GM12873 (cell line): ENCODE results near the gene UNC13D.

Experiments
- TF ChIP-seq, protein P1 (sequence below): IDR thresholded peaks from 2 replicates; pipeline ENCODE4 v1.5.1; 2012; ENCODE audit warnings: low read depth, mild to moderate bottlenecking, moderate library complexity, low read length, control low read depth; ENCODE audit not compliant: insufficient read depth; ENCODE audit errors: missing control alignments

Gene UNC13D

GRCh38 chr17:75779250-75779986 lies 64.8 kb downstream of the UNC13D start:
- TF ChIP-seq, protein P1, sequence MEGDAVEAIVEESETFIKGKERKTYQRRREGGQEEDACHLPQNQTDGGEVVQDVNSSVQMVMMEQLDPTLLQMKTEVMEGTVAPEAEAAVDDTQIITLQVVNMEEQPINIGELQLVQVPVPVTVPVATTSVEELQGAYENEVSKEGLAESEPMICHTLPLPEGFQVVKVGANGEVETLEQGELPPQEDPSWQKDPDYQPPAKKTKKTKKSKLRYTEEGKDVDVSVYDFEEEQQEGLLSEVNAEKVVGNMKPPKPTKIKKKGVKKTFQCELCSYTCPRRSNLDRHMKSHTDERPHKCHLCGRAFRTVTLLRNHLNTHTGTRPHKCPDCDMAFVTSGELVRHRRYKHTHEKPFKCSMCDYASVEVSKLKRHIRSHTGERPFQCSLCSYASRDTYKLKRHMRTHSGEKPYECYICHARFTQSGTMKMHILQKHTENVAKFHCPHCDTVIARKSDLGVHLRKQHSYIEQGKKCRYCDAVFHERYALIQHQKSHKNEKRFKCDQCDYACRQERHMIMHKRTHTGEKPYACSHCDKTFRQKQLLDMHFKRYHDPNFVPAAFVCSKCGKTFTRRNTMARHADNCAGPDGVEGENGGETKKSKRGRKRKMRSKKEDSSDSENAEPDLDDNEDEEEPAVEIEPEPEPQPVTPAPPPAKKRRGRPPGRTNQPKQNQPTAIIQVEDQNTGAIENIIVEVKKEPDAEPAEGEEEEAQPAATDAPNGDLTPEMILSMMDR, result no peak

DNA sequence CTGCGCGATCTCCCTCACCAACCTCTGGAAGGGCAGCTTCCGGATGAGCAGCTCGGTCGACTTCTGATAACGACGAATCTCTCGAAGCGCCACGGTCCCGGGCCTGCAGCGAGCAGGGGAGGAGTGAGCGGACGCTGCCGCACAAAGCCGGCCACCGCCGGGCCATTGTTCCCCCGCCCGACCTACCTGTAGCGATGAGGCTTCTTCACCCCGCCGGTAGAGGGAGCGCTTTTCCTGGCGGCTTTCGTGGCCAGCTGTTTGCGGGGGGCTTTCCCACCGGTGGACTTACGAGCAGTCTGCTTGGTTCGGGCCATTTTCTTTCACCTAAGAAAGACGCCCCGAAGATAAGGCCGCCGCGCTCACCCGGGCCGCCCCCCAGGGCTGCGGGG lies 65.3 kb downstream of the UNC13D start:
- TF ChIP-seq, protein P1, result peak; percentile 75

- TF ChIP-seq, protein P1, result no peak
These were observed 66.8 kb downstream of the UNC13D start for GRCh38 chr17:75777296-75777922.
